Fibroblast of mammary gland (primary cell): ENCODE results near the gene CTDP1.

Experiments
- DNase-seq: peaks from one replicate; pipeline ENCODE4 v3.0.0-alpha.2; 2010; ENCODE audit warnings: low read depth
- H3K4me3 ChIP-seq: 2 replicates; pipeline ENCODE4 v1.5.1; 2011; ENCODE audit warnings: low read depth, mild to moderate bottlenecking, low read length, moderate library complexity; ENCODE audit not compliant: control insufficient read depth
- TF ChIP-seq, protein P1 (sequence below): conservative IDR thresholded peaks from 2 replicates; pipeline ENCODE4 v1.5.1; 2011; ENCODE audit warnings: low read depth, low read length, inconsistent platforms; ENCODE audit not compliant: control insufficient read depth, insufficient read depth

The CTDP1 gene

DNA sequence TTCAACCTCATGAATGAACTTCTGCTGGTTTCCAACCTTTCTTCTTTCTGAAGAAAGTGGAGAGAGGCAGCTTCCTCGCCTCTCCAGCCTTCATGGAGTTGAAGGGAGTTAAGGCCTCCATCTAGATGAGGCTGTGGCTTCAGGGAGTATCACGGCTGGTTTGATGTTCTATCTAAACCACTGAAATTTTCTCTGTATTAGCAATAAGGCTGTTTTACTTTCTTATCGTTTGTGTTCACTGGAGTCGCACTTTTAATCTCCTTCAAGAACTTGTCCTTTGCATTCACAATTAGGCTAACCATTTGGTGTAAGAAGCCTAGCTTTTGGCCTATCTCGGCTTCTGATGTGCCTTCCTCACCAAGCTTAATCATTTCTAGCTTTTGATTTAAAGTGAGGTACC is 19.9 kb upstream of the CTDP1 start:
- DNase-seq: no peak
- no peak overlapping the region for H3K4me3 ChIP-seq
- TF ChIP-seq, protein P1, sequence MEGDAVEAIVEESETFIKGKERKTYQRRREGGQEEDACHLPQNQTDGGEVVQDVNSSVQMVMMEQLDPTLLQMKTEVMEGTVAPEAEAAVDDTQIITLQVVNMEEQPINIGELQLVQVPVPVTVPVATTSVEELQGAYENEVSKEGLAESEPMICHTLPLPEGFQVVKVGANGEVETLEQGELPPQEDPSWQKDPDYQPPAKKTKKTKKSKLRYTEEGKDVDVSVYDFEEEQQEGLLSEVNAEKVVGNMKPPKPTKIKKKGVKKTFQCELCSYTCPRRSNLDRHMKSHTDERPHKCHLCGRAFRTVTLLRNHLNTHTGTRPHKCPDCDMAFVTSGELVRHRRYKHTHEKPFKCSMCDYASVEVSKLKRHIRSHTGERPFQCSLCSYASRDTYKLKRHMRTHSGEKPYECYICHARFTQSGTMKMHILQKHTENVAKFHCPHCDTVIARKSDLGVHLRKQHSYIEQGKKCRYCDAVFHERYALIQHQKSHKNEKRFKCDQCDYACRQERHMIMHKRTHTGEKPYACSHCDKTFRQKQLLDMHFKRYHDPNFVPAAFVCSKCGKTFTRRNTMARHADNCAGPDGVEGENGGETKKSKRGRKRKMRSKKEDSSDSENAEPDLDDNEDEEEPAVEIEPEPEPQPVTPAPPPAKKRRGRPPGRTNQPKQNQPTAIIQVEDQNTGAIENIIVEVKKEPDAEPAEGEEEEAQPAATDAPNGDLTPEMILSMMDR: no peak

DNA sequence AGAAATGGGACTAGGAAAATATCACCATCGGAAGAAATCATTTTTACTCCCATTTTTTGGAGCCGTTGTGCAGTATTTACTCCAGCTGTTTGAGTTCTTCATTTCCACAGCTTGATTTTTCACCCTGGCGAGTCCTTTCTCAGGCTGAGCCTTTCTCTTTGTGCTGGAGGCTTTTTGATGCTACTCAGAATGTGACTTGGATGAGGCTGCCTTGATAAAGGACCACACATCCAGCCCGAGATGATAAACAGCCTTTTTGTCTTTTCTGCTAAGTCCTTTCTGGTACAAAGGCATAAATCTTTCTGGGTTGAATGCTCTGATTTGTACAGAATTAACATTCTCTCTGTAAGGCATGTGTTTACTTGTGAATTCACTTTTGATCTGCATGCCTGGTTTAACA is 17.6 kb upstream of the CTDP1 start:
- TF ChIP-seq, protein P1: no peak
- no peak overlapping the region for H3K4me3 ChIP-seq
- DNase-seq: no peak

DNA sequence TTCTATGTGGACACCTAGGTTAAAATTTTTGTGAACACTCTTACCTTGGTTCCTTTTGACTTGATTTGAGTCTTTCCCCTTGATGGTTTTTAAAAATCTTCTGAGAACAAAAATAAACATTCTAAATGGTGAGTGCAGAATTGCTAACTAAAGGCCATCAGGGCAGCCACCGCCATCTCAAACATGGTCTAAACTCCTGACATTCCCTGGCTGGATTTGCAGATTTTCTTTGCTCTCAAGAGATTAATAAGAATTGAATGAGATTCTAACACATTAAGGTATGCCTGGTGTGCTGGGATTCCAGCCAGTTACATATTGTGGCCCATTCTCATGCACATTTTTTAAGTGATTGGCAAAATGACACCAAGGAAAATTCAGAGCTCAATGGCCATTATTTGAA is 17.2 kb upstream of the CTDP1 start:
- TF ChIP-seq, protein P1: no peak
- no peak for DNase-seq

DNA sequence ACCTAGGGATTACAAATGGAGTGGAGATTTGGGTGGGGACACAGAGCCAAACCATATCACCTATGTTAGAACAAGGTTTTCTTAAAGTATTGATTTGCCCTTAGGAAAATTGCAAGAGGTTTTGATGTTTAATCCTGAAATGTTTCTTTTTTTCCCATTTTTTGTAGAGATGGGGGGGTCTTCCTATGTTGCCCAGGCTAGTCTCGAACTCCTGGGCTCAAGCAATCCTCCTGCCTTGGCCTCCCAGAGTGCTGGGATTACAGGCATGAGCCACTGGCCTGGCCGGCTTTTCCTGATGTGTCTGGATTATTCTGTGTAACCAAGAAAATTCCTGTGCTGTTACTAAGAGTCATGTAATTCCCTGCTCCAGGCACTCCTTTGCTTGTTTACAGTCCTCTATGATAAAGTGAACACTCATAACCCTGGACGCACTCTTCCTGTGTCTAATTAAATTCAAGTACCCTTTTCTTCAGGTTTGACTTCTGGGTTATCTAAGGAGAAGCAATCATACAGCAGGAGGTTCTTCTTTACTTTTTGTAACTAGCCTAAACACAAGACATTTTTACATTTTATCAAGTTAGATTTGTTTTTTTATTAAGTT is 15.0 kb upstream of the CTDP1 start:
- no peak overlapping the region for H3K4me3 ChIP-seq
- TF ChIP-seq, protein P1: no peak
- DNase-seq: peak; percentile 37

More for the DNA sequence above, 17.2 kb upstream of the CTDP1 start:
- no peak overlapping the region for H3K4me3 ChIP-seq

DNA sequence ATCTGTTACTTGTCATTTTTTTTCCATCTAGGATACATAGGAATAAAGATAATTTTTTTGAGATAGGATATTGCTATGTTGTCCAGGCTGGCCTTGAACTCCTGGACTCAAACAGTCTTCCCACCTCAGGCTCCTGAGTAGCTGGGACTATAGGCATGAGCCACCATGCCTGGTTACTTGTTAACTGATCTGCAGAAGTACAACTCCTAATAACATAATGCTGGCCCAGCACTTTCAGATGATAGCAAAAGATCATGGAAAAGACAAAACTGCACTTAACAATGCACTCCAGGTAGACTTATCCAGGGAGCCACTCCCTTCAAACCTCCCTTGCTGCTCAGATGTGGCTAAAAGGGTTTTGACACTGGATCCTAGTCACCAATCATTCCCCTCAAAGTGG is 11.4 kb upstream of the CTDP1 start:
- TF ChIP-seq, protein P1: no peak
- no peak for DNase-seq
- H3K4me3 ChIP-seq: no peak overlapping the region

DNA sequence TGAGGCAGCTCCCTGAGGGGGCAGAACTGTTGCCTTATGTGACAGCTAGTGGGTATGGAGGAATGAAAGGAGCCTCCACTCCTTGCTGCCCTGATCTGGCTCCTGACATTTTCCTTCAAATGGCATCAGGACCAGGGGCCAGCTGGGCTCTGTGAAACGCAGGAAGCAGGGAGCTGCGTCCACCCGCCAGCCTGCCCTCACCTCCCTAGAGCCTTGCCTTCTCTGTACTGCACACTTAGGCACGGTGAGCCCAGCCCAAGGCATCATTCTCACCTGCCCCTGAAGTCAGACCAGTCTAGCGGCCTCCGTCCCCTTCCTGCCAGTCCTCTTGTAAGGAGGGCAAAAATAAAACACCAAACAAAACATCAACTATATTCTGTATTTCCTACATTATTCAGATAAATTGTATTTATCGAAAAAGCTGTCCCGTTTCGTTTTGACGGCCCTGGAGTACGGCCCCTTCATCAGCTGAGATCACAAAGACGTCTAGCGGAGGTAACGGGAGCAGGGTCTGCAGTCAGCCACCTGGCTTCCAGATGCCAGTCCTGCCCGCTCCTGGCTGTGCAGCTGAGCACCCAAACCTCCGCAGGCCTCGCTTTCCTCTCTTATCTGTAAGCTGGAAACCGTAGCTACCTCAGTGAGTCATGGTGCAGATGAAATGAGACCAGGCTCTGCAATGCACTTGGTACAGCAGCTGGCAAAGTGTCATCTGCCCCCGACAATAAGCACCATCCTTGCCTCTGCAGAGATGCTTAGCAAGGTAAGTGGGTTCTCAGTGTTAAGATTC is 6.9 kb upstream of the CTDP1 start:
- DNase-seq: no peak
- TF ChIP-seq, protein P1: no peak
- H3K4me3 ChIP-seq: no peak overlapping the region
